Liver (tissue), 9 donors: ENCODE measurements around the gene LILRB5. TPM values are rescaled to one million over a fixed set of nuclear protein-coding genes. Genes with fewer than 3 reads are reported as not detected.
"Not testable (repeated sequence)": the region's sequence is repeated elsewhere in the genome, so short reads cannot be mapped to it uniquely, and the experiment has no call there.

Source experiments
- DNase-seq: peaks from one replicate; pipeline ENCODE4 v3.0.0-alpha.2; 2017; ENCODE audit warnings: low spot score
- H3K27ac ChIP-seq, 2 donors: one replicate each; pipeline ENCODE4 v1.7.0; 2013; ENCODE audit warnings: inconsistent platforms in 2 of 2, low read length in 2 of 2, control low read depth in 1 of 2, low read depth in 1 of 2, mild to moderate bottlenecking in 1 of 2
- H3K27me3 ChIP-seq, 4 donors: one replicate each; pipeline versions ENCODE4 v1.6.1 to v1.7.0; 2013; ENCODE audit warnings: low read length in 3 of 4, inconsistent platforms in 1 of 4, mild to moderate bottlenecking in 1 of 4, moderate library complexity in 1 of 4; ENCODE audit not compliant: control insufficient read depth in 4 of 4, insufficient read depth in 4 of 4
- H3K36me3 ChIP-seq, 4 donors: one replicate each; pipeline versions ENCODE4 v1.6.1 to v1.7.0; 2013; ENCODE audit warnings: low read length in 3 of 4, mild to moderate bottlenecking in 3 of 4, low read depth in 1 of 4, moderate library complexity in 1 of 4; ENCODE audit not compliant: control insufficient read depth in 4 of 4, insufficient read depth in 3 of 4
- H3K4me1 ChIP-seq, 4 donors: one replicate each; pipeline versions ENCODE4 v1.6.1 to v1.7.0; 2013; ENCODE audit warnings: low read length in 3 of 4, mild to moderate bottlenecking in 3 of 4, moderate library complexity in 1 of 4; ENCODE audit not compliant: control insufficient read depth in 4 of 4, insufficient read depth in 4 of 4
- H3K4me3 ChIP-seq, 3 donors: one replicate each; pipeline versions ENCODE4 v1.6.1 to v1.7.0; 2013; ENCODE audit warnings: low read length in 3 of 3, control low read depth in 1 of 3, low read depth in 1 of 3, mild to moderate bottlenecking in 1 of 3
- H3K9ac ChIP-seq, 2 donors: one replicate each; pipeline ENCODE4 v1.7.0; 2013; ENCODE audit warnings: low read length in 2 of 2, mild to moderate bottlenecking in 2 of 2, moderate library complexity in 2 of 2, control low read depth in 1 of 2, low read depth in 1 of 2
- H3K9me3 ChIP-seq, 4 donors: one replicate each; pipeline versions ENCODE4 v1.6.1 to v1.7.0; 2013; ENCODE audit warnings: low read length in 3 of 4; ENCODE audit not compliant: control insufficient read depth in 4 of 4
- CTCF ChIP-seq: fragments of 150-350 bp; IDR thresholded peaks from 2 replicates; pipeline ENCODE4 v1.5.1; 2017; ENCODE audit warnings: improper control_type of control experiment, low read depth, low read length; ENCODE audit not compliant: missing input control
- FOXA2 ChIP-seq: IDR thresholded peaks from 2 replicates; pipeline ENCODE4 v1.6.1; 2016; ENCODE audit warnings: antibody characterized with exemption
- GABPA ChIP-seq, 2 donors: IDR thresholded peaks in 1 of 2; conservative IDR thresholded peaks in 1 of 2; 2 replicates each; pipeline ENCODE4 v1.6.1; 2016; ENCODE audit warnings: antibody characterized with exemption in 2 of 2, mild to moderate bottlenecking in 1 of 2, moderate library complexity in 1 of 2
- HNF4A ChIP-seq, 2 donors: conservative IDR thresholded peaks; 2 replicates each; pipeline ENCODE4 v1.6.1; 2016; ENCODE audit warnings: antibody characterized with exemption in 2 of 2, mild to moderate bottlenecking in 2 of 2
- JUND ChIP-seq, 2 donors: IDR thresholded peaks; 2 replicates each; pipeline ENCODE4 v1.6.1; 2016; ENCODE audit warnings: antibody characterized with exemption in 2 of 2
- MAX ChIP-seq: IDR thresholded peaks from 2 replicates; pipeline ENCODE4 v1.6.1; 2016; ENCODE audit warnings: antibody characterized with exemption
- NR2F2 ChIP-seq: IDR thresholded peaks from 2 replicates; pipeline ENCODE4 v1.6.1; 2016; ENCODE audit warnings: antibody characterized with exemption
- RAD21 ChIP-seq, 2 donors: IDR thresholded peaks; 2 replicates each; pipeline ENCODE4 v1.6.1; 2016; ENCODE audit warnings: antibody characterized with exemption in 2 of 2, mild to moderate bottlenecking in 2 of 2
- RXRA ChIP-seq, 2 donors: IDR thresholded peaks; 2 replicates each; pipeline ENCODE4 v1.6.1; 2017 to 2018; ENCODE audit warnings: antibody characterized with exemption in 2 of 2, mild to moderate bottlenecking in 1 of 2
- SP1 ChIP-seq: IDR thresholded peaks from 2 replicates; pipeline ENCODE4 v1.6.1; 2018; ENCODE audit warnings: antibody characterized with exemption, mild to moderate bottlenecking
- YY1 ChIP-seq: IDR thresholded peaks from 2 replicates; pipeline ENCODE4 v1.6.1; 2016; ENCODE audit warnings: antibody characterized with exemption, mild to moderate bottlenecking
- ZBTB33 ChIP-seq: IDR thresholded peaks from 2 replicates; pipeline ENCODE4 v1.6.1; 2016; ENCODE audit warnings: antibody characterized with exemption
- whole genome bisulfite sequencing: extraction: QIAGEN DNeasy Blood & Tissue Kit; methylation state at CpG from one replicate; pipeline ENCODE4 v1.1.7; 2013; 5-methylcytosine and 5-hydroxymethylcytosine counted together
- polyA plus RNA-seq, 2 donors: library from polyadenylated mRNA; stranded (reverse) in 1 of 2; unstranded in 1 of 2; fragments of 200-250 nt in 1 of 2; fragments of >200 nt in 1 of 2; fragmentation: Nextera tagmentation in 1 of 2; extraction: Ambion mirVana in 1 of 2; gene quantifications; one replicate each; pipeline versions ENCODE4 v1.2.1 to v1.2.3, GENCODE V29; 2013 to 2015
- total RNA-seq, 2 donors: library from RNA; depleted of rRNA; stranded (reverse); fragments of >200 nt; gene quantifications; one replicate each; pipeline ENCODE4 v1.2.3, GENCODE V29; 2014
- donor health status: healthy.
- donor health status: healthy.
- donor health status: healthy.
- donor health status: healthy.
- donor health status: healthy.

The LILRB5 gene
- total and polyA plus RNA-seq, 4 donors, result 5.1 to 10.8 (median 6.3) TPM

GRCh38 chr19:54282686-54283470 is 25.8 kb upstream of the LILRB5 start:
- H3K4me3 ChIP-seq, result no peak overlapping the region
- no peaks in the 10 kb centered on the region for H3K4me1 ChIP-seq
- no peaks in the 10 kb centered on the region for H3K36me3 ChIP-seq
- 54% methylated on average over 9 of the region's 9 CpGs for WGBS
- H3K9ac ChIP-seq, result no peak overlapping the region
- no peaks in the 10 kb centered on the region for H3K9me3 ChIP-seq
- DNase-seq, result no peak
- H3K27ac ChIP-seq, result no peak overlapping the region
- no peaks in the 10 kb centered on the region for H3K27me3 ChIP-seq
- TF ChIP-seq MAX (no peak), NR2F2 (no peak), CTCF (no peak), ZBTB33 (no peak), RAD21 (IDR thresholded peaks at IDR 0.05) (no peak), RXRA (IDR thresholded peaks at IDR 0.05) (no peak), HNF4A (conservative IDR thresholded peaks at IDR 0.05) (no peak), YY1 (no peak), JUND (IDR thresholded peaks at IDR 0.05) (no peak), SP1 (no peak)

GRCh38 chr19:54281729-54282075 is 24.6 kb upstream of the LILRB5 start:
- H3K4me3 ChIP-seq, H3K27ac ChIP-seq, DNase-seq, H3K27me3 ChIP-seq, H3K4me1 ChIP-seq, H3K9ac ChIP-seq, H3K9me3 ChIP-seq, H3K36me3 ChIP-seq: not testable (repeated sequence)
- WGBS, result 71% methylated on average over 5 of the region's 5 CpGs

- no peak within 1 kb of the TSS for H3K4me3 ChIP-seq
These were observed 24.1 kb upstream of the LILRB5 start, which contains the start of gene LILRB2 for GRCh38 chr19:54281007-54281728. Gene LILRB2 (minus strand): TSS chr19:54281110. CDS start chr19:54280496, 614 bp downstream.

GRCh38 chr19:54280441-54280840 is 23.4 kb upstream of the LILRB5 start:
- DNase-seq, H3K36me3 ChIP-seq, H3K9me3 ChIP-seq, H3K4me1 ChIP-seq, H3K27me3 ChIP-seq, H3K9ac ChIP-seq, H3K4me3 ChIP-seq: not testable (repeated sequence)
- H3K27ac ChIP-seq, result peak overlapping the region in 1 of 2 donors; percentile 46
- WGBS, result 56% methylated on average over 10 of the region's 10 CpGs

More at GRCh38 chr19:54281007-54281728, 24.1 kb upstream of the LILRB5 start, which contains the start of gene LILRB2:
- no peaks in the 10 kb centered on the region for H3K9me3 ChIP-seq
- WGBS, result 64% methylated on average over 12 of the region's 12 CpGs
- peak within 1 kb of the TSS in 1 of 2 donors; percentile 46 for H3K27ac ChIP-seq
- H3K4me1 ChIP-seq, result no peaks in the 10 kb centered on the region
- H3K36me3 ChIP-seq, result no peaks in the 10 kb centered on the region
- H3K9ac ChIP-seq, result no peak within 1 kb of the TSS
- TF ChIP-seq RXRA (IDR thresholded peaks at IDR 0.05), result no peak
- no peak for TF ChIP-seq FOXA2
- TF ChIP-seq GABPA (IDR thresholded peaks at IDR 0.05 in 1 of 2, conservative IDR thresholded peaks at IDR 0.05 in 1 of 2), result no peak
- no peaks in the 10 kb centered on the region for H3K27me3 ChIP-seq
- no peak for DNase-seq

- not testable (repeated sequence) for H3K27me3 ChIP-seq, H3K4me1 ChIP-seq, H3K36me3 ChIP-seq, H3K9ac ChIP-seq, DNase-seq, H3K9me3 ChIP-seq, H3K4me3 ChIP-seq
- 26% methylated on average over 4 of the region's 4 CpGs for WGBS
- peak overlapping the region in 1 of 2 donors; percentile 46 for H3K27ac ChIP-seq
These were observed 23.0 kb upstream of the LILRB5 start for GRCh38 chr19:54280025-54280424.
